HG02852 (cell line): ENCODE measurements around the gene TMC4.
"Not testable (repeated sequence)": the region's sequence is repeated elsewhere in the genome, so short reads cannot be mapped to it uniquely, and the experiment has no call there.

Source experiments
- ATAC-seq: cut with Tn5 transposase; IDR thresholded peaks from one replicate; pipeline ENCODE4 v1.9.1; 2021; ENCODE audit warnings: mild to moderate bottlenecking, moderate library complexity; ENCODE audit not compliant: unreplicated experiment

The TMC4 gene

GRCh38 chr19:54204767-54205468, 32.0 kb upstream of the TMC4 start:
- no peak for ATAC-seq

- no peak for ATAC-seq
Measured at GRCh38 chr19:54203151-54203611, 30.2 kb upstream of the TMC4 start.

GRCh38 chr19:54201980-54202379, 29.0 kb upstream of the TMC4 start:
- ATAC-seq: no peak

GRCh38 chr19:54201172-54201701, 28.3 kb upstream of the TMC4 start:
- ATAC-seq: peak; percentile 9

GRCh38 chr19:54199401-54199800, 26.4 kb upstream of the TMC4 start:
- ATAC-seq: no peak

GRCh38 chr19:54197121-54197520, 24.2 kb upstream of the TMC4 start:
- ATAC-seq: no peak

GRCh38 chr19:54196536-54196935, 23.6 kb upstream of the TMC4 start:
- no peak for ATAC-seq

GRCh38 chr19:54194463-54194862, 21.5 kb upstream of the TMC4 start:
- not testable (repeated sequence) for ATAC-seq

- ATAC-seq: no peak
Measured at GRCh38 chr19:54193011-54193410, 20.1 kb upstream of the TMC4 start.

GRCh38 chr19:54191811-54192453, 19.0 kb upstream of the TMC4 start:
- no peak for ATAC-seq

- peak; percentile 27 for ATAC-seq
Measured at GRCh38 chr19:54191011-54191810, 18.3 kb upstream of the TMC4 start, which contains the start of gene TSEN34. Gene TSEN34, plus strand, starts transcription at chr19:54191308. Its CDS starts 57 bp downstream, at chr19:54191365.

GRCh38 chr19:54190503-54191010, 17.6 kb upstream of the TMC4 start:
- peak; percentile 39 for ATAC-seq

- ATAC-seq: peak; percentile 48
Measured at GRCh38 chr19:54189735-54190502, 17.0 kb upstream of the TMC4 start.

GRCh38 chr19:54189145-54189734, 16.3 kb upstream of the TMC4 start, which contains the start of gene MBOAT7:
Gene MBOAT7, minus strand, starts transcription at chr19:54189580. Its CDS starts 1,072 bp downstream, at chr19:54188508.
- peak; percentile 36 for ATAC-seq

GRCh38 chr19:54188215-54188871, 15.4 kb upstream of the TMC4 start:
- no peak for ATAC-seq

GRCh38 chr19:54186934-54187381, 14.0 kb upstream of the TMC4 start:
- ATAC-seq: no peak

GRCh38 chr19:54186351-54186750, 13.4 kb upstream of the TMC4 start:
- ATAC-seq: no peak

GRCh38 chr19:54183431-54183830, 10.5 kb upstream of the TMC4 start:
- ATAC-seq: no peak

GRCh38 chr19:54181894-54182293, 8.9 kb upstream of the TMC4 start:
- ATAC-seq: not testable (repeated sequence)
